ENCODE measurements around the gene TRUB2. TPM values are rescaled to one million over a fixed set of nuclear protein-coding genes. Genes with fewer than 3 reads are reported as not detected.

The TRUB2 gene
- 9.3 and 14.4 TPM in 2 replicates for total RNA-seq (2014; rRNA removed; shearing (Covaris generic))

- DNase-seq (ENCODE audit: low read depth), result peak; percentile 92
Observed at GRCh38 chr9:128322404-128323211, at the start of gene TRUB2, which contains the start of gene COQ4. Gene TRUB2 (minus strand): TSS chr9:128322447. CDS start chr9:128322408, 39 bp downstream. Gene COQ4 (plus strand): TSS chr9:128322839. CDS start chr9:128322859, 20 bp downstream.

- no peak for DNase-seq (ENCODE audit: low read depth)
Observed at GRCh38 chr9:128371630-128372117, 49.4 kb upstream of the TRUB2 start.

DNA sequence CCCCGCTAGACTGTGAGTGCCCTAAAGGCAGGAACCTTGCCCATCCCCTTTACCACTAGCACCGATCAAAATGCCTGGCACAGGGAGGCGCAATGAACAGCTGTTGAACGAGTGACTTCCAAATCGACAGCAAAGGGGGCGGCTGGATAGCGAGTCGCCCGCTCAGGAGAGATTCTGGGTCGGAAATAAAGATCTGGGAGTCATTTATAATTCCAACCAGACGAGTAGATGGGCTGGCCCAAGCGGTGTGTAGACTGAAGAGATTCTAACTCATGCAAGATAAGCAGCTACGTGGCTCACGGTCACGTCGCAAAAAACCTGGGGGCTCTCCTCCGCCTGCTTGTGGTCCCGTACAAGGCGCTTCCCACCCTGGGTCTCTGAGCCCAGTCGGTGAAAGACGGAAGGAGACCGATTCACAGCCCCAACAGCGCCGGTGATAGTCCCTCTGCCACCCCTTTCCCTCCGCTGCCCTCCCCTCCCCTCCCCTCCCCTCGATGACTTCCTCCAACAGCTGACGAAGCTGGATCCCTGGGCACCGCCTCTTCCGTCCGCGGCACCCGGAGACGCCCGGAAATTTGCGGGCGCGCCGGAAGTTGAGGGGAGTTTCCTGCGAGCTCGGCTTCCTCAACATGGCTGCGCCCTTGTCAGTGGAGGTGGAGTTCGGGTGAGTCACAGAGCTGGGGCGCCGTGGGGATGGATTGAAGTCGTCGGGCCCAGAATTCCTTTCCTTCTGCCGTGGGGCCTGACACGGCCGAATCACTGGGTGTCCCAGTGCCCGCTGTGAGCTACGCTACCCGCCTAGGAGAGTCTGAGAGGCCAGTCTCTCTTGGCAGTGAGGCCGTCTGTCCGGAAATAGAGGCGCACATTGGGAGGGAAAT lies 48.7 kb upstream of the TRUB2 start, which contains the start of gene URM1:
Gene URM1, plus strand, starts transcription at position 623 of the 878 bp plus-strand sequence. Its CDS starts 7 bp downstream, at position 630.
- peak; percentile 94 for DNase-seq (ENCODE audit: low read depth)

- no peak for DNase-seq (ENCODE audit: low read depth)
Observed at GRCh38 chr9:128370367-128370751, 48.1 kb upstream of the TRUB2 start.

DNA sequence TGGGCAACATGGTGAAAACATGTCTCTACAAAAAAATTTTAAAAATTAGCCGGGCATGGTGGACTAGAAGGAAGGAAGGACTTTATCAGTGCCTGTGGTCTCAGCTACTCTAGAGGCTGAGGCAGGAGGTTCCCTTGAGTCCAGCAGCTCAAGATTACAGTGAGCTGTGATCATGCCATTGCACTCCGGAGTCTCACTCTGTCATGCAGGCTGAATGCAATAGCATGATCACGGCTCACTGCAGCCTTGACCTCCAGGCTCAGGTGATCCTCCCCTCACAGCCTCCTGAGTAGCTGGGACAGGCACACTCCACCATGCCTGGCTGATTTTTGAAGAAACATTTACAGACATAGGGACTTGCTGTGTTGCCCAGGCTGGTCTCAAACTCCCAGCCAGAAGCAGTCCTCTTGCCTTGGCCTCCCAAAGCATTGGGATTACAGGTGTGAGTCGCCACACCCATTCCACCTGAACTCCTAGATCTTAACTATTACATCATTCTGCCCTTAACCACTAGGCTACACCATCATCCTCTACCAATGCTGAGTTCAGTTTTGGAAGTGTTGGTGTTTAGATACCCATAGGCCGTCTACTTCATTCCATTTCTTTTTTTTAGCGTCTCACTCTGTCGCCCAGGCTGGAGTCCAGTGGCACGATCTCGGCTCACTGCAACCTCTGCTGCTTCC lies 46.9 kb upstream of the TRUB2 start:
- no peak for DNase-seq (ENCODE audit: low read depth)

DNA sequence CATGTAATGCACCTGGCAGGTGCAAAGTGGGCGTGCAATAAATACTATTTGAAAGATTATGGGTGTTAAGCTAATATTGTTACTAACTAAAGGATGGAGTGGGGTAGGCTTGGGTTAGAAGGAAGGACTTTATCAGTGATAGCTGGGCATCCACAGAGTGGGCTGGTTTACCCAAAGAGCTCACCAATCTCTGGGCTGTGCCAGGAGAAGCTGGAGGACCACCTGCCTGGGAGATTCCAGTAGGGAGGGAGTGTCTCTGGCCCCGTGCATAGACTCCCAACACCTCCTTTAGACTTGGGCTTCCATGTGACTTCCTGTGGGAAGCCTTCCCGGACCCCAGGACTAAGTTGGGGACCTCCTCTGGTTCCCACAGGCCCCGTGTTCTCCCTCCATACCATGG lies 43.3 kb upstream of the TRUB2 start:
- no peak for DNase-seq (ENCODE audit: low read depth)

DNA sequence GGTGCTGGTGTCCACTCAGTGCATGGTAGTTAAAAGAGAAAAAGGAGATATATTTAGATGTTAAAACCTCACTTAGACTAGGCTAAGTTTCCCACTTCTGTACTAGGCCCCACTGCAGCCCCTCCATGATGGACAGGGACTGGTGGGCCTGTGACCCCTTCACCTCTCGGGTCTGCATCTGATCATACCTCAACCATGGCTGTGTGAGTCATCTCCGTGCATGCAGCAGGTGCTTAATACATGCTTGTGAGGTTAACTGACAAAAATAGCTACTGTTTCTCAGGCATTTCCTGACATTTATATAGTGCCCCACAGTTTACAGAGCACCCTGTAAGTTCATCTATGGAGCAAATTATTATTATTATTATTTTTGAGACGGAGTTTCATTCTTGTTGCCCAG lies 40.5 kb upstream of the TRUB2 start:
- no peak for DNase-seq (ENCODE audit: low read depth)

DNA sequence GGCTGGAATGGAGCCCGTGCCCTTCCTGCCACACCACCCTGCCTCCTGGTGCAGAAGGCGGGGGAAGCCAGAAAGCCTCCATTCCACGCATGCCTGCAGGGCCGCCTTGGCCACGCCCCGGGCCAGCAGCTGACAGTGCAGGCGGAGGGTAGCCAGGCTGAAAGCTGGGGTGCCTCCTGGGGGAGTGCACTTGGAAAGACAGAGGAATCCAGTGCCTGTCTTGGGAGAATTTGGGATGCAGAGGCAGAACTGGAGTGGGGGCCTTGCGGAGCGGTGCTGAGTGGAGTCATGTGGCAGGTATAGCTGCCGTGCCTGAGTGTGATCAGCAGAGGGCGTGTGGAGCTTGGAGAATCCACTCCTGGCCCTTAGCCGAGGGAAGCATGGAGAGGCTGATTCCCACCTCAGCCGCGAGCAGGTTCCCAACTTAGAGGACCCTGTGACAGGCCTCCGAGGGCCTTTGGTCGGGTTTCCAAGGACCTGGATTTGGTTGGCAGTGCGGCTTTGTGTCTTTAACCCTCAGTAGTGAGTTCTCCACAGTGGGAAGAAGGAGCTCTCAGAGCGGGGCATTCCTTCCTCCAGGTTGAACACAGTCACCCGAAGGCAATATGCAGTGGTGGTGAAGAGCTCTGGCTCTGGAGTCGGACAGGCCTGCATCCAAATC lies 39.9 kb upstream of the TRUB2 start:
- peak; percentile 74 for DNase-seq (ENCODE audit: low read depth)

DNA sequence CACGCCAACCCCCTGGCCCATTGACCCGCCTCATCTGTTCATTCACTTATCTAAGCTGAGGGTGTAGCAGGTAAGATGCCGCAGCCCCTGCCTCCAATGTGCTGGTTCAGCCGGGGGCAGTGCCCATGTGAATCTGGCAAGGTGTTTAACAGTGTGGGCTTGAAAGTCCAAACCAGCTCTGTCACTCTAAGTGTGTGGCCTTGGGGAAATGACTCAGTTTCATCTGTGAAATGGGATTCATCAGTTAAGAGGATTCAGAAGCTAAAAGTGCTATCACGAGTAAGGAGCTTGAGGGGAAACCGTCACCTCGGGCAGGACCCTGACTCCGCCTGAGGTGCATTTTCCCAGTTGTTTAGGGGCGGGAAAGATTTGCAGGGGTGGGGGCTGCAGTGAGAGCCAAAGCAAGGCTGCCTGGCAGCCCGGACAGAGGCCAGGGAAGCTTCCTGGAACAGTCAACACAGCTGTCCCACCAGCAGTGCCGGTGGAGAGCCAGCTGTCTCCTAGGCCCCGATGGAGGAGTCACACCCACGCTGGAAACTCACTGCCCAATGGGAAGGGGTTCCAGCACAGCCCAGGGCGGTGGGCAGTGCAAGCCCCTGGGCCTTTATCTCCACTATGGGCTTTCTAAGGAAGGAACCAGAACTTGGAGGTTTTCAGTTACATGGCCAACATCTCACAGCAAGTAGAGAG lies 39.2 kb upstream of the TRUB2 start:
- DNase-seq (ENCODE audit: low read depth), result no peak

GRCh38 chr9:128360826-128361225 lies 38.6 kb upstream of the TRUB2 start:
- DNase-seq (ENCODE audit: low read depth), result no peak

GRCh38 chr9:128358861-128359260 lies 36.6 kb upstream of the TRUB2 start:
- DNase-seq (ENCODE audit: low read depth), result no peak

DNA sequence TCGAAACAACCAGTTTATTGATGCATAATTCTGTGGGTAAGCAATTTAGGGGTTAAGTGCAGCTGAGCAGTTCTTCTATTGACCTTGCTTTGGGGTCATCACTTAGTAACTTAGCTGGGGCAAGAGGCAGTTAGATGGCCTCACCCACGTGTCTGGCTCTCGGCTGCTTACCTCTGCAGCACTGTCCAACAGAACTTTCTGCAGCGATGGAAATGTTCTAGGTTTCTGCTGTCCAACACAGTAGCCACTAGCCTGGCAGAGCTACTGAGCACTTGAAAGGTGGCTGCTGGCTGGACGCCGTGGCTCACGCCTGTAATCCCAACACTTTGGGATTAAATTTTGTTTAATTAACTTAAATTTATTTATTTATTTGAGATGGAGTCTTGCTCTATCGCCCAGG lies 35.8 kb upstream of the TRUB2 start:
- DNase-seq (ENCODE audit: low read depth), result no peak

DNA sequence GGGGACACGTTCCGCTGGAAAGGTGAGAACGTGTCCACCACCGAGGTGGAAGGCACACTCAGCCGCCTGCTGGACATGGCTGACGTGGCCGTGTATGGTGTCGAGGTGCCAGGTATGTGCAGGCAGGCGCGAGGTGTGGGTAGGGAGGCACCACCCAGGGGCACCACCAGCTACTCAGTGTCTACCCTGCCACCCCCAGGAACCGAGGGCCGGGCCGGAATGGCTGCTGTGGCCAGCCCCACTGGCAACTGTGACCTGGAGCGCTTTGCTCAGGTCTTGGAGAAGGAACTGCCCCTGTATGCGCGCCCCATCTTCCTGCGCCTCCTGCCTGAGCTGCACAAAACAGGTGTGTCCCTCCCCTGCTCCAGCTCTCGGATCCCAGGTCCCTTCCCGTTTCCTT lies 33.2 kb upstream of the TRUB2 start:
- no peak for DNase-seq (ENCODE audit: low read depth)

- no peak for DNase-seq (ENCODE audit: low read depth)
Observed at GRCh38 chr9:128349772-128350171, 27.5 kb upstream of the TRUB2 start.

GRCh38 chr9:128349125-128349524 lies 26.9 kb upstream of the TRUB2 start:
- DNase-seq (ENCODE audit: low read depth), result no peak

DNA sequence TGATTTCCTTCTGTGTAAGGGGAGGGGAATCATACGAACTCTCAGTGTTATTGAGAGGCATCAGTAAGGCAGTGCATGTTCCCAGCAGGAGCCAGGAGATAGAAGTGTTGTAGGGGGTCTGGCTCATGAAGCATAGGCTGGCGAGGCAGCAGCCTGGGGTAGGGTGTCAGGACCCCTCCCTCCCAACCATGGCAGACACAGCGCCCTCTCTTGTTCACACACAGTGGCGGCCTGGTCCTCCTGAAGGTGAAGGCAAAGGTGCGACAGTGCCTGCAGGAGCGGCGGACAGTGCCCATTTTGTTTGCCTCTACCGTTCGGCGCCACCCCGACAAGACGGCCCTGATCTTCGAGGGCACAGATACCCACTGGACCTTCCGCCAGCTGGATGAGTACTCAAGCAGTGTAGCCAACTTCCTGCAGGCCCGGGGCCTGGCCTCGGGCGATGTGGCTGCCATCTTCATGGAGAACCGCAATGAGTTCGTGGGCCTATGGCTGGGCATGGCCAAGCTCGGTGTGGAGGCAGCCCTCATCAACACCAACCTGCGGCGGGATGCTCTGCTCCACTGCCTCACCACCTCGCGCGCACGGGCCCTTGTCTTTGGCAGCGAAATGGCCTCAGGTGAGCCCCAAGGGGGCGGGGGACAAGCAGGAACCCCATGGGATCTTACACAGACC lies 22.8 kb upstream of the TRUB2 start:
- DNase-seq (ENCODE audit: low read depth), result no peak

GRCh38 chr9:128343855-128344254 lies 21.6 kb upstream of the TRUB2 start:
- no peak for DNase-seq (ENCODE audit: low read depth)

- no peak for DNase-seq (ENCODE audit: low read depth)
Observed at GRCh38 chr9:128342971-128343680, 20.9 kb upstream of the TRUB2 start.

GRCh38 chr9:128341435-128341849 lies 19.2 kb upstream of the TRUB2 start:
- peak; percentile 65 for DNase-seq (ENCODE audit: low read depth)

All from RPMI7951 (cell line).